ENCODE results near the gene DEPDC7.
A peak's percentile ranks its signal among the peaks of the same experiment; 100 is the strongest.

Gene DEPDC7

GRCh38 chr11:33040862-33041453, 25.3 kb downstream of the DEPDC7 start:
- H3K27ac ChIP-seq (replicated peaks; ENCODE audit: low read length) = no peak overlapping the region
- H2BK15ac ChIP-seq (ENCODE audit: low read length) = no peak overlapping the region
- peaks cover 0 to 6% of the 10 kb centered on the region in 2 donors for H3K4me1 ChIP-seq (ENCODE audit: control insufficient read depth in 2 of 2, insufficient read depth in 1 of 2, low read depth in 1 of 2, low read length in 2 of 2)
- H3K36me3 ChIP-seq (replicated peaks in 1 of 2; ENCODE audit: control insufficient read depth in 2 of 2, insufficient read depth in 2 of 2, low read length in 2 of 2) = peaks cover 0 to 32% of the 10 kb centered on the region in 2 donors
- no peak overlapping the region for H3K23ac ChIP-seq (ENCODE audit: low read depth, low read length, poor library complexity)
- no peak overlapping the region for H4K8ac ChIP-seq (ENCODE audit: low read depth, low read length)
- H2AK5ac ChIP-seq (ENCODE audit: low read depth, low read length) = no peak overlapping the region
- peak overlapping the region in 1 of 2 donors; percentile 89 for H3K4me3 ChIP-seq (ENCODE audit: low read length in 2 of 2)
- no peak overlapping the region for H3K4me2 ChIP-seq (ENCODE audit: insufficient read depth, low read length, poor library complexity, severe bottlenecking)
- no peak for DNase-seq (ENCODE audit: low spot score)
- no peaks in the 10 kb centered on the region for H3K79me1 ChIP-seq (ENCODE audit: low read depth, low read length)
- H3K9me3 ChIP-seq (replicated peaks in 1 of 2; ENCODE audit: control insufficient read depth in 2 of 2, insufficient read depth in 1 of 2, low read depth in 1 of 2, low read length in 2 of 2) = peaks cover 0 to 13% of the 10 kb centered on the region in 2 donors
- no peak overlapping the region for H3K9ac ChIP-seq (ENCODE audit: low read depth, low read length, poor library complexity)
- H2BK12ac ChIP-seq (ENCODE audit: low read length) = no peak overlapping the region
- no CpG with 5 or more reads among the region's 5 CpGs for WGBS, 2 donors (ENCODE audit: extremely low coverage in 2 of 2, insufficient read length in 2 of 2, insufficient replicate concordance in 1 of 2)
- H4K91ac ChIP-seq (ENCODE audit: low read depth, low read length, poor library complexity) = no peak overlapping the region
- H3K18ac ChIP-seq (ENCODE audit: low read length) = no peak overlapping the region
- H3K27me3 ChIP-seq (ENCODE audit: control insufficient read depth in 3 of 3, insufficient read depth in 3 of 3, low read depth in 1 of 3, low read length in 3 of 3) = no peaks in the 10 kb centered on the region
- H2BK5ac ChIP-seq (ENCODE audit: low read length) = no peak overlapping the region
- H2BK120ac ChIP-seq (ENCODE audit: low read depth, low read length) = no peak overlapping the region
- H2AFZ ChIP-seq (ENCODE audit: low read length) = no peak overlapping the region
- H3K14ac ChIP-seq (ENCODE audit: low read length) = no peak overlapping the region
- no peak overlapping the region for H3K4ac ChIP-seq (ENCODE audit: low read length)

- no peak overlapping the region for H2BK12ac ChIP-seq (ENCODE audit: low read length)
- no peak overlapping the region for H2BK120ac ChIP-seq (ENCODE audit: low read depth, low read length)
- no peak overlapping the region for H3K4me3 ChIP-seq (ENCODE audit: low read length in 2 of 2)
- no peaks in the 10 kb centered on the region for H3K27me3 ChIP-seq (ENCODE audit: control insufficient read depth in 3 of 3, insufficient read depth in 3 of 3, low read depth in 1 of 3, low read length in 3 of 3)
- H3K36me3 ChIP-seq (replicated peaks in 1 of 2; ENCODE audit: control insufficient read depth in 2 of 2, insufficient read depth in 2 of 2, low read length in 2 of 2) = peaks cover 0 to 54% of the 10 kb centered on the region in 2 donors
- no peak overlapping the region for H3K23ac ChIP-seq (ENCODE audit: low read depth, low read length, poor library complexity)
- no peak overlapping the region for H4K91ac ChIP-seq (ENCODE audit: low read depth, low read length, poor library complexity)
- peaks cover 0 to 6% of the 10 kb centered on the region in 2 donors for H3K4me1 ChIP-seq (ENCODE audit: control insufficient read depth in 2 of 2, insufficient read depth in 1 of 2, low read depth in 1 of 2, low read length in 2 of 2)
- no peak overlapping the region for H2AFZ ChIP-seq (ENCODE audit: low read length)
- no peak overlapping the region for H2BK5ac ChIP-seq (ENCODE audit: low read length)
- no peaks in the 10 kb centered on the region for H3K79me1 ChIP-seq (ENCODE audit: low read depth, low read length)
- H3K4me2 ChIP-seq (ENCODE audit: insufficient read depth, low read length, poor library complexity, severe bottlenecking) = no peak overlapping the region
- H3K4ac ChIP-seq (ENCODE audit: low read length) = no peak overlapping the region
- no peak overlapping the region for H3K9ac ChIP-seq (ENCODE audit: low read depth, low read length, poor library complexity)
- no CpG with 5 or more reads among the region's 2 CpGs for WGBS, 2 donors (ENCODE audit: extremely low coverage in 2 of 2, insufficient read length in 2 of 2, insufficient replicate concordance in 1 of 2)
- H4K8ac ChIP-seq (ENCODE audit: low read depth, low read length) = no peak overlapping the region
- no peak for DNase-seq (ENCODE audit: low spot score)
- no peak overlapping the region for H3K18ac ChIP-seq (ENCODE audit: low read length)
- peaks cover 0 to 14% of the 10 kb centered on the region in 2 donors for H3K9me3 ChIP-seq (replicated peaks in 1 of 2; ENCODE audit: control insufficient read depth in 2 of 2, insufficient read depth in 1 of 2, low read depth in 1 of 2, low read length in 2 of 2)
- H2BK15ac ChIP-seq (ENCODE audit: low read length) = no peak overlapping the region
- no peak overlapping the region for H3K14ac ChIP-seq (ENCODE audit: low read length)
- no peak overlapping the region for H3K27ac ChIP-seq (replicated peaks; ENCODE audit: low read length)
- H2AK5ac ChIP-seq (ENCODE audit: low read depth, low read length) = no peak overlapping the region
Measured at GRCh38 chr11:33043221-33043830, 27.6 kb downstream of the DEPDC7 start.

- no CpG with 5 or more reads among the region's 4 CpGs for WGBS, 2 donors (ENCODE audit: extremely low coverage in 2 of 2, insufficient read length in 2 of 2, insufficient replicate concordance in 1 of 2)
Measured at GRCh38 chr11:33044285-33044756, 28.6 kb downstream of the DEPDC7 start.

GRCh38 chr11:33045551-33046255, 30.0 kb downstream of the DEPDC7 start:
- Histone ChIP-seq H3K27me3 (ENCODE audit: control insufficient read depth in 3 of 3, insufficient read depth in 3 of 3, low read depth in 1 of 3, low read length in 3 of 3) (no peaks in the 10 kb centered on the region), H3K23ac (ENCODE audit: low read depth, low read length, poor library complexity) (no peak overlapping the region), H3K4ac (ENCODE audit: low read length) (no peak overlapping the region), H4K91ac (ENCODE audit: low read depth, low read length, poor library complexity) (no peak overlapping the region), H3K14ac (ENCODE audit: low read length) (no peak overlapping the region), H4K8ac (ENCODE audit: low read depth, low read length) (no peak overlapping the region), H2BK5ac (ENCODE audit: low read length) (no peak overlapping the region), H2AFZ (ENCODE audit: low read length) (no peak overlapping the region), H2AK5ac (ENCODE audit: low read depth, low read length) (no peak overlapping the region), H3K79me1 (ENCODE audit: low read depth, low read length) (no peaks in the 10 kb centered on the region), H2BK15ac (ENCODE audit: low read length) (no peak overlapping the region), H3K9ac (ENCODE audit: low read depth, low read length, poor library complexity) (no peak overlapping the region), H3K27ac (replicated peaks; ENCODE audit: low read length) (no peak overlapping the region), H3K9me3 (replicated peaks in 1 of 2; ENCODE audit: control insufficient read depth in 2 of 2, insufficient read depth in 1 of 2, low read depth in 1 of 2, low read length in 2 of 2) (peaks cover 0 to 14% of the 10 kb centered on the region in 2 donors), H3K4me1 (ENCODE audit: control insufficient read depth in 2 of 2, insufficient read depth in 1 of 2, low read depth in 1 of 2, low read length in 2 of 2) (peaks cover 0 to under 1% of the 10 kb centered on the region in 2 donors), H3K4me3 (ENCODE audit: low read length in 2 of 2) (no peak overlapping the region), H2BK12ac (ENCODE audit: low read length) (no peak overlapping the region), H2BK120ac (ENCODE audit: low read depth, low read length) (no peak overlapping the region), H3K4me2 (ENCODE audit: insufficient read depth, low read length, poor library complexity, severe bottlenecking) (no peak overlapping the region), H3K18ac (ENCODE audit: low read length) (no peak overlapping the region), H3K36me3 (replicated peaks in 1 of 2; ENCODE audit: control insufficient read depth in 2 of 2, insufficient read depth in 2 of 2, low read length in 2 of 2) (peaks cover 0 to 58% of the 10 kb centered on the region in 2 donors)
- WGBS, 2 donors (ENCODE audit: extremely low coverage in 2 of 2, insufficient read length in 2 of 2, insufficient replicate concordance in 1 of 2) = no CpG with 5 or more reads among the region's 8 CpGs
- no peak for DNase-seq (ENCODE audit: low spot score)

More at GRCh38 chr11:33044285-33044756, 28.6 kb downstream of the DEPDC7 start:
- no peak overlapping the region for H2BK12ac ChIP-seq (ENCODE audit: low read length)
- no peak overlapping the region for H4K8ac ChIP-seq (ENCODE audit: low read depth, low read length)
- H3K4ac ChIP-seq (ENCODE audit: low read length) = no peak overlapping the region
- H2BK120ac ChIP-seq (ENCODE audit: low read depth, low read length) = no peak overlapping the region
- no peak overlapping the region for H3K4me2 ChIP-seq (ENCODE audit: insufficient read depth, low read length, poor library complexity, severe bottlenecking)
- no peak overlapping the region for H3K18ac ChIP-seq (ENCODE audit: low read length)
- H2AFZ ChIP-seq (ENCODE audit: low read length) = no peak overlapping the region
- no peak overlapping the region for H2BK5ac ChIP-seq (ENCODE audit: low read length)
- no peak overlapping the region for H3K4me3 ChIP-seq (ENCODE audit: low read length in 2 of 2)
- H3K9me3 ChIP-seq (replicated peaks in 1 of 2; ENCODE audit: control insufficient read depth in 2 of 2, insufficient read depth in 1 of 2, low read depth in 1 of 2, low read length in 2 of 2) = peaks cover 0 to 14% of the 10 kb centered on the region in 2 donors
- H3K79me1 ChIP-seq (ENCODE audit: low read depth, low read length) = no peaks in the 10 kb centered on the region
- H2AK5ac ChIP-seq (ENCODE audit: low read depth, low read length) = no peak overlapping the region
- H3K27me3 ChIP-seq (ENCODE audit: control insufficient read depth in 3 of 3, insufficient read depth in 3 of 3, low read depth in 1 of 3, low read length in 3 of 3) = no peaks in the 10 kb centered on the region
- no peak overlapping the region for H3K23ac ChIP-seq (ENCODE audit: low read depth, low read length, poor library complexity)
- no peak overlapping the region for H3K14ac ChIP-seq (ENCODE audit: low read length)
- no peak overlapping the region for H3K27ac ChIP-seq (replicated peaks; ENCODE audit: low read length)
- H2BK15ac ChIP-seq (ENCODE audit: low read length) = no peak overlapping the region
- no peak for DNase-seq (ENCODE audit: low spot score)
- peaks cover 0 to 6% of the 10 kb centered on the region in 2 donors for H3K4me1 ChIP-seq (ENCODE audit: control insufficient read depth in 2 of 2, insufficient read depth in 1 of 2, low read depth in 1 of 2, low read length in 2 of 2)
- peaks cover 0 to 58% of the 10 kb centered on the region in 2 donors for H3K36me3 ChIP-seq (replicated peaks in 1 of 2; ENCODE audit: control insufficient read depth in 2 of 2, insufficient read depth in 2 of 2, low read length in 2 of 2)
- no peak overlapping the region for H3K9ac ChIP-seq (ENCODE audit: low read depth, low read length, poor library complexity)
- no peak overlapping the region for H4K91ac ChIP-seq (ENCODE audit: low read depth, low read length, poor library complexity)

All from neuronal stem cell (in vitro differentiated cells).